ENCODE measurements around the gene RBM20. TPM values are rescaled to one million over a fixed set of nuclear protein-coding genes. Genes with fewer than 3 reads are reported as not detected.

Gene RBM20
- total and polyA plus RNA-seq, 2 of the 4 experiments (the other 2 are of a cell fraction) = under 0.01 to 0.15 TPM

DNA sequence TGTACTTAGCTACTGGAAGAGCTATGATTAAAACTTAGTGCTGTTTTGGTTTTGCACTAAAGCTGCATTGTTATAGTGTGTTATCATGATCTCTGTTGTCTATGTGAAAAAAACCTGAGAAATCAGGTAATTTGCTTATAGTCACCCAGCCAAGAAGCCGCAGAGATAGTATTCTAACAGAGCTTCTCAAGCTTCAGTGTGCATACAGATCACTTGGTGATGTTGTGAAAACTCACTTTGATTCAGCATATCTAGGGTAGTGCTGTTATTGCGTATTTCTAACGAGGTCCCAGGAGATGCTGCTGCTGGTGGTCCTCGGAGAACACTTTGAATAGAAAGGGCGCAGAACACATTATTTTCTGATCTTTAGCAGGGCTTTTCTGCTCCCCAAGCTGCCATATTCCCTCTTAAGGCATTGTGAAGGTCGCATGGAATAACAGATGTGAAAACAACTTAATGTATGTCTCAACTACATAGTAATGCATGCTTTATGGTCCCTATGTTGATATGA, 159.2 kb downstream of the RBM20 start (continued):
- TF ChIP-seq, protein P1, sequence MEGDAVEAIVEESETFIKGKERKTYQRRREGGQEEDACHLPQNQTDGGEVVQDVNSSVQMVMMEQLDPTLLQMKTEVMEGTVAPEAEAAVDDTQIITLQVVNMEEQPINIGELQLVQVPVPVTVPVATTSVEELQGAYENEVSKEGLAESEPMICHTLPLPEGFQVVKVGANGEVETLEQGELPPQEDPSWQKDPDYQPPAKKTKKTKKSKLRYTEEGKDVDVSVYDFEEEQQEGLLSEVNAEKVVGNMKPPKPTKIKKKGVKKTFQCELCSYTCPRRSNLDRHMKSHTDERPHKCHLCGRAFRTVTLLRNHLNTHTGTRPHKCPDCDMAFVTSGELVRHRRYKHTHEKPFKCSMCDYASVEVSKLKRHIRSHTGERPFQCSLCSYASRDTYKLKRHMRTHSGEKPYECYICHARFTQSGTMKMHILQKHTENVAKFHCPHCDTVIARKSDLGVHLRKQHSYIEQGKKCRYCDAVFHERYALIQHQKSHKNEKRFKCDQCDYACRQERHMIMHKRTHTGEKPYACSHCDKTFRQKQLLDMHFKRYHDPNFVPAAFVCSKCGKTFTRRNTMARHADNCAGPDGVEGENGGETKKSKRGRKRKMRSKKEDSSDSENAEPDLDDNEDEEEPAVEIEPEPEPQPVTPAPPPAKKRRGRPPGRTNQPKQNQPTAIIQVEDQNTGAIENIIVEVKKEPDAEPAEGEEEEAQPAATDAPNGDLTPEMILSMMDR (conservative IDR thresholded peaks at IDR 0.05; ENCODE audit: low read depth, low read length) = no peak

DNA sequence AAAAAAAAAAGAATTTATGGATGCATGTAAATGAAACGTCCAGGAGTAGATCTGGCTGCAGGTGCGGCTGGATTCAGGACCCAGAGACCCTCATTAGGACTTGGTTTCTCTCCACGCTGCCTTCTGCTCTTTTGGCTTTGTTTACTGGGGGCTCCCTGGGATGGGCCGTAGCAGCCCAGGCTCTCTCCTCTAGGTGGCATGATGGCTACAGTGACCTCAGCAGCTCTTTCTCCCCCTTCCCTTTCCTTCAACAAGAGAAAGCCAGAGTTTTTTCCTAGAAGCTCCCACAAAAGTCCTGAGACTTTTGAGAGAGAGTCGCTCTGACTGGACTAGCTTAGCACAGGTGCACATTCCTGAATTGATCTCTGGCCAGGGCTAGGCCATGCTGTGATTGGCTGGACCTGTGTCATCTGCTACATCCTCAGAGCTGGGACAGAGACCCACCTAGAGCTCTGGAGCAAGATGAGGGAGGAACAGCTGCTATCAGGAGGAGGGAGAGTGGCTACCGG, 159.7 kb downstream of the RBM20 start:
- peaks cover 7% of the 10 kb centered on the region; the same call in 1 of the 2 replicates for H3K4me1 ChIP-seq (ENCODE audit: control insufficient read depth, insufficient read depth, low read length)
- in situ Hi-C loops (cut with MboI; ENCODE audit: low sequenced_read_pairs) (no loop called here), dilution Hi-C loops (cut with HindIII; ENCODE audit: low sequenced_read_pairs, unreplicated experiment) (no loop called here), intact Hi-C loops (cut with micrococcal nuclease) (loop anchor here (2.0 kb wide), 2 partner anchors 69 to 115 kb away; partner anchors contain the start of genes BBIP1 and SHOC2)
- H2AK9ac ChIP-seq (replicated peaks; ENCODE audit: low read depth, low read length, poor library complexity) = no peak overlapping the region
- DNase-seq (peak; percentile 24), ATAC-seq (ENCODE audit: low read depth) (peak; percentile 70)
- no peak overlapping the region; the same call in 1 of the 2 replicates for H4K5ac ChIP-seq (ENCODE audit: low read depth, low read length)
- no peak overlapping the region for H3K14ac ChIP-seq (replicated peaks; ENCODE audit: low read depth, low read length)
- H4K8ac ChIP-seq (ENCODE audit: low read depth in 2 of 2, low read length in 2 of 2) = peak overlapping the region in 1 of 2 experiments; percentile 28; a peak in 1 of 4 replicates
- 0 out of 2 replicates have a peak overlapping the region, but pooled peaks have one; percentile 31 for H3K23ac ChIP-seq (ENCODE audit: low read depth, low read length)
- no peaks in the 10 kb centered on the region for H4K20me1 ChIP-seq (ENCODE audit: insufficient read depth, low read length)
- POLR2A ChIA-PET (ENCODE audit: unreplicated experiment) = interaction anchor here (0.6 kb wide), 1 partner anchor 115 kb away, joined by 9 read pairs; the partner anchor contains the start of genes BBIP1 and SHOC2
- H3K18ac ChIP-seq (ENCODE audit: low read depth, low read length) = no peak overlapping the region; the same call in 1 of the 2 replicates
- peak overlapping the region; percentile 21; the same call in 1 of the 2 replicates for H2BK120ac ChIP-seq (ENCODE audit: low read depth, low read length)
- no peaks in the 10 kb centered on the region for H3K9me3 ChIP-seq (ENCODE audit: control insufficient read depth, insufficient read depth, low read length)
- H2BK15ac ChIP-seq (ENCODE audit: low read depth, low read length) = no peak overlapping the region; the same call in 2 of the 3 replicates
- H2BK20ac ChIP-seq (ENCODE audit: low read depth, low read length) = peak overlapping the region; percentile 42; the same call in 1 of the 2 replicates
- H3K9me1 ChIP-seq (ENCODE audit: insufficient read depth, low read length) = no peaks in the 10 kb centered on the region
- H3K36me3 ChIP-seq (ENCODE audit: control insufficient read depth, insufficient read depth, low read length) = no peaks in the 10 kb centered on the region
- H3K4me3 ChIP-seq (ENCODE audit: insufficient read depth, low read depth, low read length) = no peak overlapping the region
- H3K4ac ChIP-seq (ENCODE audit: low read depth, low read length) = peak overlapping the region; percentile 52
- peak overlapping the region; percentile 61 for H2AFZ ChIP-seq (replicated peaks; ENCODE audit: low read length, poor library complexity)
- no peak overlapping the region for H2AK5ac ChIP-seq (ENCODE audit: low read depth, low read length)
- no peak overlapping the region for H3K4me2 ChIP-seq (ENCODE audit: low read depth, low read length)
- no peak overlapping the region for H4K91ac ChIP-seq (ENCODE audit: insufficient read depth, low read depth, low read length)
- H3K27me3 ChIP-seq (ENCODE audit: control insufficient read depth, insufficient read depth, low read length) = peaks cover 5% of the 10 kb centered on the region
- no peak overlapping the region for H3K27ac ChIP-seq (ENCODE audit: insufficient read depth, low read length)
- no peak overlapping the region for H2BK5ac ChIP-seq (ENCODE audit: low read depth, low read length, poor library complexity, severe bottlenecking)
- no TSS peak for BruUV-seq (replicated peaks)
- CTCF ChIA-PET = interaction anchor here (0.6 to 3.0 kb wide), 7 partner anchors 11 to 407 kb away, joined by 3 to 11 read pairs (median 5); no protein-coding TSS in a partner anchor
- no peak overlapping the region for H3K9ac ChIP-seq (ENCODE audit: low read depth, low read length)
- H3K79me1 ChIP-seq (ENCODE audit: low read depth in 1 of 2, low read length in 2 of 2) = no peaks in the 10 kb centered on the region
- WGBS, 2 experiments (ENCODE audit: extremely low coverage in 2 of 2, insufficient read length in 1 of 2) = 60% methylated on average over 1 of the region's 6 CpGs; no CpG with 5 or more reads in 1 of the 2 experiments
- no peak overlapping the region for H3K56ac ChIP-seq (ENCODE audit: extremely low read depth, insufficient read depth, low read length)
- TF ChIP-seq, protein P1 (conservative IDR thresholded peaks at IDR 0.05; ENCODE audit: low read depth, low read length) = peak; percentile 49
- TF ChIP-seq RCOR1 (IDR thresholded peaks at IDR 0.05; ENCODE audit: insufficient replicate concordance, low read length) (no peak), MXI1 (IDR thresholded peaks at IDR 0.05; ENCODE audit: borderline replicate concordance, low read depth, low read length) (no peak), SMC3 (IDR thresholded peaks at IDR 0.05; ENCODE audit: low read depth, low read length) (peak; percentile 32; the same call in 1 of the 2 replicates), CHD1 (IDR thresholded peaks at IDR 0.05; ENCODE audit: low read depth, low read length) (no peak), RFX5 (IDR thresholded peaks at IDR 0.05; ENCODE audit: low read depth, low read length) (no peak), NFE2L2 (IDR thresholded peaks at IDR 0.05; ENCODE audit: low read depth, low read length) (no peak), RAD21 (IDR thresholded peaks at IDR 0.05; ENCODE audit: low read length) (peak; percentile 53), ELK1 (IDR thresholded peaks at IDR 0.05; ENCODE audit: borderline replicate concordance, low read depth, low read length) (no peak)
